Measurements from ENCODE around the gene SPAG5. TPM values are rescaled to one million over a fixed set of nuclear protein-coding genes. Genes with fewer than 3 reads are reported as not detected.

Gene SPAG5, protein sequence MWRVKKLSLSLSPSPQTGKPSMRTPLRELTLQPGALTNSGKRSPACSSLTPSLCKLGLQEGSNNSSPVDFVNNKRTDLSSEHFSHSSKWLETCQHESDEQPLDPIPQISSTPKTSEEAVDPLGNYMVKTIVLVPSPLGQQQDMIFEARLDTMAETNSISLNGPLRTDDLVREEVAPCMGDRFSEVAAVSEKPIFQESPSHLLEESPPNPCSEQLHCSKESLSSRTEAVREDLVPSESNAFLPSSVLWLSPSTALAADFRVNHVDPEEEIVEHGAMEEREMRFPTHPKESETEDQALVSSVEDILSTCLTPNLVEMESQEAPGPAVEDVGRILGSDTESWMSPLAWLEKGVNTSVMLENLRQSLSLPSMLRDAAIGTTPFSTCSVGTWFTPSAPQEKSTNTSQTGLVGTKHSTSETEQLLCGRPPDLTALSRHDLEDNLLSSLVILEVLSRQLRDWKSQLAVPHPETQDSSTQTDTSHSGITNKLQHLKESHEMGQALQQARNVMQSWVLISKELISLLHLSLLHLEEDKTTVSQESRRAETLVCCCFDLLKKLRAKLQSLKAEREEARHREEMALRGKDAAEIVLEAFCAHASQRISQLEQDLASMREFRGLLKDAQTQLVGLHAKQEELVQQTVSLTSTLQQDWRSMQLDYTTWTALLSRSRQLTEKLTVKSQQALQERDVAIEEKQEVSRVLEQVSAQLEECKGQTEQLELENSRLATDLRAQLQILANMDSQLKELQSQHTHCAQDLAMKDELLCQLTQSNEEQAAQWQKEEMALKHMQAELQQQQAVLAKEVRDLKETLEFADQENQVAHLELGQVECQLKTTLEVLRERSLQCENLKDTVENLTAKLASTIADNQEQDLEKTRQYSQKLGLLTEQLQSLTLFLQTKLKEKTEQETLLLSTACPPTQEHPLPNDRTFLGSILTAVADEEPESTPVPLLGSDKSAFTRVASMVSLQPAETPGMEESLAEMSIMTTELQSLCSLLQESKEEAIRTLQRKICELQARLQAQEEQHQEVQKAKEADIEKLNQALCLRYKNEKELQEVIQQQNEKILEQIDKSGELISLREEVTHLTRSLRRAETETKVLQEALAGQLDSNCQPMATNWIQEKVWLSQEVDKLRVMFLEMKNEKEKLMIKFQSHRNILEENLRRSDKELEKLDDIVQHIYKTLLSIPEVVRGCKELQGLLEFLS
- 10 to 100 TPM in 1 of 4 donors, 1 to 10 TPM in 3; 5.7 to 11.4 (median 7.6) TPM for total RNA-seq

DNA sequence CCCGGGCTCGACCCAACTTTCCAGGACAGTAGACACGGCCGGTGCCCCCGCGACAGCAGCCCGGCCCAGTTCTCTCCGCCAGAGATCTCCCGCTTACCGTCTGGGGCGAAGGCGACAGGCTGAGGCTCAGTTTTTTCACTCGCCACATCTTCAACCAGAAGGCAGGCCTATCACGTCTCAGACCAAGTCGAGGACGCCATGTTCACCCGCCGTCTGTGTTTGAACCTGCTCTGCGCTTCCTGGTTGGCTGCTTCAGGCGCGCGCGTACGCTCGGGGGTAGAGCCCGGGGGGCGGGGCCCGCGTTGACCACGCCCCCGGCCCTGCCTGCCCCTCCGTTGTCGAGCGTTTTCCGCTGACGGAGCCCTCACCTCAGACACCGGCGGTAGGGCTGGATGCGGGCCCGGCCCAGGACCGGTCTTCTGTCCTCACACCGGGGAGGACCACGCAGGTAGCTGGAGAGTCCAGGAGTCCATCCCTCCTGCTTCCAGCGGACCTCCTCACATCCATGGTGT, at the start of gene SPAG5:
SPAG5 (minus strand) TSS at position 227 of the 512 bp plus-strand sequence; CDS start at position 148, 79 bp downstream.
- Histone ChIP-seq H3K27me3 (no peaks in the 10 kb centered on the region), H3K4me3 (peak within 1 kb of the TSS; percentile 56 to 68 (median 66)), H3K9me3 (no peaks in the 10 kb centered on the region), H3K4me1 (peaks cover 0 to 19% (median 12%) of the 10 kb centered on the region in 4 donors), H3K27ac (peak within 1 kb of the TSS; percentile 77 to 96 (median 92)), H3K36me3 (no peaks in the 10 kb centered on the region)
- TF ChIP-seq EP300 (IDR thresholded peaks at IDR 0.05) = peak in 1 of 2 donors; percentile 93
- TF ChIP-seq, protein P1, sequence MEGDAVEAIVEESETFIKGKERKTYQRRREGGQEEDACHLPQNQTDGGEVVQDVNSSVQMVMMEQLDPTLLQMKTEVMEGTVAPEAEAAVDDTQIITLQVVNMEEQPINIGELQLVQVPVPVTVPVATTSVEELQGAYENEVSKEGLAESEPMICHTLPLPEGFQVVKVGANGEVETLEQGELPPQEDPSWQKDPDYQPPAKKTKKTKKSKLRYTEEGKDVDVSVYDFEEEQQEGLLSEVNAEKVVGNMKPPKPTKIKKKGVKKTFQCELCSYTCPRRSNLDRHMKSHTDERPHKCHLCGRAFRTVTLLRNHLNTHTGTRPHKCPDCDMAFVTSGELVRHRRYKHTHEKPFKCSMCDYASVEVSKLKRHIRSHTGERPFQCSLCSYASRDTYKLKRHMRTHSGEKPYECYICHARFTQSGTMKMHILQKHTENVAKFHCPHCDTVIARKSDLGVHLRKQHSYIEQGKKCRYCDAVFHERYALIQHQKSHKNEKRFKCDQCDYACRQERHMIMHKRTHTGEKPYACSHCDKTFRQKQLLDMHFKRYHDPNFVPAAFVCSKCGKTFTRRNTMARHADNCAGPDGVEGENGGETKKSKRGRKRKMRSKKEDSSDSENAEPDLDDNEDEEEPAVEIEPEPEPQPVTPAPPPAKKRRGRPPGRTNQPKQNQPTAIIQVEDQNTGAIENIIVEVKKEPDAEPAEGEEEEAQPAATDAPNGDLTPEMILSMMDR (IDR thresholded peaks at IDR 0.05) = no peak
- peak; percentile 59 to 90 for TF ChIP-seq POLR2A (IDR thresholded peaks at IDR 0.05)
- DNase-seq (ENCODE audit: low spot score in 2 of 2) = peak; percentile 84 to 90
- 0 to 2% methylated on average over 23 to 38 of the region's 44 CpGs for WGBS, 2 donors

DNA sequence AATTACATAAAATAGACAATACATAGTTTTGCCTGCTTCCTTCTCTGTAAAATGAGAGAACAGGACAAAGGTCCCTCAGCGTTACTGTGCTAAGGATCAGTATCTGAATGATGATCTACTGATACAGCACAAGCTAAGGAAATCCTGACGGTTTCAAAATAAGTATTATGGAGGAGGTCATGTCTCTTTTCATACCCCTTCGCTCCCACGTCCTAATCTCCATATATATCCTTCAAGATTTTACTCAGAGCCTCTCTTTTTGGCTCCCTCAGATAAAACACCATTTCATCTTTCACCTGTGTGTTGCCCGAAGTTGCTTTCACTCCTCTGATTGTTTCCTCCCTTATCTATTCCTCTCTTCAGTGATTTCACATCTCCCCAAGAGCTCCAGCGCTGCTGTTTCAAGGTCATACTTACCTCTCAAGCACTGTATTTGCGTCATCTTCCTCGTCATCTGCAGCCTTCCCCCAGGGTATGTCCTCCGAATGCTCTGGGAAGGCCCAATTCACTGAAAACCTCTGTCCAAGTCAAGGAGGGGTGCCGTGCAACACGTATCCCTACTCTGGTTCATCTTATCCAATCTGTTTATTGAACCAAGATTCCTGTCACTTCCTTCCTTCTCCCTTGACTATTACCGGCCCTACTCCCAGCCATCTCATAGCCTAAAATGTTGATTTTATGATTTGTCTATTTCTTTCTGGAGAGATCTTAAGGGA, 47.4 kb upstream of the SPAG5 start:
- no peaks in the 10 kb centered on the region for H3K27me3 ChIP-seq
- H3K4me1 ChIP-seq = peaks cover 4 to 37% (median 24%) of the 10 kb centered on the region in 4 donors
- no peaks in the 10 kb centered on the region for H3K9me3 ChIP-seq
- H3K27ac ChIP-seq = peak overlapping the region; percentile 92 to 96 (median 94)
- peaks cover 0 to 52% (median 8%) of the 10 kb centered on the region in 3 donors for H3K36me3 ChIP-seq
- TF ChIP-seq, protein P1 (IDR thresholded peaks at IDR 0.05) = no peak
- TF ChIP-seq POLR2A (IDR thresholded peaks at IDR 0.05) (no peak), EP300 (IDR thresholded peaks at IDR 0.05) (no peak)
- peak overlapping the region in 2 of 4 donors; percentile 11 to 91 for H3K4me3 ChIP-seq
- DNase-seq (ENCODE audit: low spot score in 2 of 2) = peak in 1 of 2 donors; percentile 11
- WGBS, 2 donors = 67% methylated on average over 12 of the region's 12 CpGs

GRCh38 chr17:28645576-28645939, 46.7 kb upstream of the SPAG5 start:
- Histone ChIP-seq H3K4me3 (peak overlapping the region; percentile 54 to 100 (median 91)), H3K9me3 (no peaks in the 10 kb centered on the region), H3K27me3 (no peaks in the 10 kb centered on the region), H3K4me1 (peaks cover 4 to 37% (median 24%) of the 10 kb centered on the region in 4 donors), H3K36me3 (peaks cover 0 to 53% (median 10%) of the 10 kb centered on the region in 3 donors), H3K27ac (peak overlapping the region; percentile 92 to 96 (median 94))
- 20 to 26% methylated on average over 8 of the region's 8 CpGs for WGBS, 2 donors
- TF ChIP-seq EP300 (IDR thresholded peaks at IDR 0.05) = no peak
- TF ChIP-seq, protein P1 (IDR thresholded peaks at IDR 0.05) = no peak
- no peak for DNase-seq (ENCODE audit: low spot score in 2 of 2)

GRCh38 chr17:28644787-28645575, 46.2 kb upstream of the SPAG5 start, which contains the start of gene BLTP2:
Gene BLTP2 (minus strand): TSS chr17:28645158. CDS start chr17:28645056, 102 bp downstream.
- peaks cover 0 to 53% (median 15%) of the 10 kb centered on the region in 3 donors for H3K36me3 ChIP-seq
- TF ChIP-seq EP300 (IDR thresholded peaks at IDR 0.05) = peak; percentile 61 to 95
- TF ChIP-seq POLR2A (IDR thresholded peaks at IDR 0.05) = peak; percentile 77 to 94
- TF ChIP-seq, protein P1 (IDR thresholded peaks at IDR 0.05) = peak in 3 of 5 experiments; percentile 6 to 68 (median 66)
- no peaks in the 10 kb centered on the region for H3K27me3 ChIP-seq
- no peaks in the 10 kb centered on the region for H3K9me3 ChIP-seq
- peak; percentile 88 to 92 for DNase-seq (ENCODE audit: low spot score in 2 of 2)
- H3K4me1 ChIP-seq = peaks cover 4 to 37% (median 24%) of the 10 kb centered on the region in 4 donors
- H3K4me3 ChIP-seq = peak within 1 kb of the TSS; percentile 91 to 100 (median 92)
- WGBS, 2 donors = 0 to 1% methylated on average over 35 to 73 of the region's 89 CpGs
- peak within 1 kb of the TSS; percentile 92 to 96 (median 94) for H3K27ac ChIP-seq

Data from tibial nerve (tissue), 4 donors.